ENCODE results near the gene KCNQ1. TPM values are rescaled to one million over a fixed set of nuclear protein-coding genes. Genes with fewer than 3 reads are reported as not detected.

KCNQ1 gene
- polyA plus RNA-seq, 1 experiment, result not detected

GRCh38 chr11:2548596-2548995 is 103.8 kb downstream of the KCNQ1 start:
- peaks cover 11% of the 10 kb centered on the region; the same call in 1 of the 2 replicates for H3K9me3 ChIP-seq (ENCODE audit: control insufficient read depth, insufficient read depth, low read length)
- CTCF ChIA-PET, result interaction anchor here (1.3 kb wide), 1 partner anchor 17 kb away, joined by 3 read pairs; no protein-coding TSS in a partner anchor
- peaks cover 49% of the 10 kb centered on the region for H3K27me3 ChIP-seq (ENCODE audit: control insufficient read depth, insufficient read depth, low read length)
- H3K27ac ChIP-seq (ENCODE audit: low read depth, low read length), result no peak overlapping the region
- H3K4me3 ChIP-seq (ENCODE audit: low read depth, low read length), result no peak overlapping the region
- POLR2A ChIA-PET, result no interaction called here
- TF ChIP-seq CTCF (IDR thresholded peaks at IDR 0.05; ENCODE audit: low read depth, low read length), result no peak
- no peak for DNase-seq (ENCODE audit: low read depth, low spot score)

- no peak for DNase-seq (ENCODE audit: low read depth, low spot score)
- Histone ChIP-seq H3K27ac (ENCODE audit: low read depth, low read length) (no peak overlapping the region), H3K27me3 (ENCODE audit: control insufficient read depth, insufficient read depth, low read length) (peaks cover 52% of the 10 kb centered on the region), H3K4me3 (ENCODE audit: low read depth, low read length) (no peak overlapping the region), H3K9me3 (ENCODE audit: control insufficient read depth, insufficient read depth, low read length) (peaks cover 11% of the 10 kb centered on the region; the same call in 1 of the 2 replicates)
- CTCF ChIA-PET, result interaction anchor here (1.3 kb wide), 1 partner anchor 17 kb away, joined by 3 read pairs; no protein-coding TSS in a partner anchor
- POLR2A ChIA-PET, result no interaction called here
- no peak for TF ChIP-seq CTCF (IDR thresholded peaks at IDR 0.05; ENCODE audit: low read depth, low read length)
Observed at GRCh38 chr11:2549080-2549479, 104.3 kb downstream of the KCNQ1 start.

DNA sequence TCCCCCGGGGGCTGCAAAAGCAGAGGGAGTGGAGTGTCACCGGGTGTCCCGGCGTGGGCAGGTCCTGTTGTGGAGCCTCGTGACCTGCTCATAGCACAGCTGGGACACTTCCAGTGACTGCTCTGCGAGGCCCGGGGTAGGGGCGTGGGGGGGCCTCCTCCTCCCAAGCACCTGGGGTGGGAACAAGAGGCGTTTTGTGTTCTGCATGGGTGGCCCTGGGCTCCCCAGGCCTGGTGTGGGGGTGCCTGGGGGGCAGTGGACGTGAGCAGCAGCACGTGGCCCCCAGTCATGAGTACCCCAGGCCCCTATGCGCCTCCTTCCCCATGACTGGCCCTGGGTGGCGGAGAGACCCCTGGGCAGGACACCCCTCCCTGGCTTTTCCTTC is 104.7 kb downstream of the KCNQ1 start:
- Histone ChIP-seq H3K4me3 (ENCODE audit: low read depth, low read length) (no peak overlapping the region), H3K9me3 (ENCODE audit: control insufficient read depth, insufficient read depth, low read length) (peaks cover 11% of the 10 kb centered on the region; the same call in 1 of the 2 replicates), H3K27me3 (ENCODE audit: control insufficient read depth, insufficient read depth, low read length) (peaks cover 56% of the 10 kb centered on the region), H3K27ac (ENCODE audit: low read depth, low read length) (no peak overlapping the region)
- DNase-seq (ENCODE audit: low read depth, low spot score), result no peak
- no peak for TF ChIP-seq CTCF (IDR thresholded peaks at IDR 0.05; ENCODE audit: low read depth, low read length)
- ChIA-PET CTCF (interaction anchor here (1.3 kb wide), 1 partner anchor 18 kb away, joined by 3 read pairs; no protein-coding TSS in a partner anchor), POLR2A (no interaction called here)

DNA sequence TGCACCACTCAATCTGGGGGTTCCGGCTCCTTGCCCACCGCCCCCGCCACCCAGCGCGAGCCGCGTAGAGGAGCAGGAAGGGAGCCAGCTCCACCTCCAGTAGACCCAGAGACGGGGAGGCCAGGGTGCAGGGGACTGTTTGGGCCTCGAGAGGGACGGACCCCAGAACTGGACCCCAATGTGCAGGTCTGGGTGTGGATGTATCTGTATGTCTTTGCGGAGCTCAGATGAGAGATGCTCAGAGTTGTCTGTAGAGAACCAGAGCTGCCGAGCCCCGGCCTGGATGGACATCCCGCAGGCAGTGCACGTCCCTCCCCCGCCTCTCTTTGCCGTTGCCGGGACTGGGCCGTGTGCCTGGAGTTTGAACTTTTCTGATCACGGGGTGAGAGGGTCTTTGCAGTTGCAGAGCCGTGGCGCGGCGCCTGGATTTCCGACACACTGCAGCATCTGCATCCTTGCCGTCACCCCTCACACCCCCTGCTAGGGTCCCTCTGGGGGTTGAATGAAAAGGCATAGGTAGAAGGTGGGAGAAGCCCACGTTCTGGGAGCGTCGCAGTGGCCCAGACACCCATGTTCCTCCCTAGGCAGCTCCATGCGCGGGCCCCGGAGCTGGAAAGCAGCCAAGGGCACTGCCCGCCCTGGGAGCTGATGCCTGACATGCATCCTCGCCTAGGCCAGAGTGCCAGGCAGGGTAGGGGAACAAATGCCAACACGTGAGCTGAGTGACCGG is 105.2 kb downstream of the KCNQ1 start:
- ChIA-PET POLR2A (no interaction called here), CTCF (interaction anchor here (1.3 kb wide), 1 partner anchor 18 kb away, joined by 3 read pairs; no protein-coding TSS in a partner anchor)
- H3K9me3 ChIP-seq (ENCODE audit: control insufficient read depth, insufficient read depth, low read length), result peaks cover 11% of the 10 kb centered on the region; the same call in 1 of the 2 replicates
- no peak for TF ChIP-seq CTCF (IDR thresholded peaks at IDR 0.05; ENCODE audit: low read depth, low read length)
- H3K27me3 ChIP-seq (ENCODE audit: control insufficient read depth, insufficient read depth, low read length), result peaks cover 57% of the 10 kb centered on the region
- no peak for DNase-seq (ENCODE audit: low read depth, low spot score)
- H3K4me3 ChIP-seq (ENCODE audit: low read depth, low read length), result no peak overlapping the region
- H3K27ac ChIP-seq (ENCODE audit: low read depth, low read length), result no peak overlapping the region

GRCh38 chr11:2550606-2550970 is 105.8 kb downstream of the KCNQ1 start:
- POLR2A ChIA-PET, result no interaction called here
- no peak for TF ChIP-seq CTCF (IDR thresholded peaks at IDR 0.05; ENCODE audit: low read depth, low read length)
- no peak for DNase-seq (ENCODE audit: low read depth, low spot score)
- Histone ChIP-seq H3K9me3 (ENCODE audit: control insufficient read depth, insufficient read depth, low read length) (peaks cover 11% of the 10 kb centered on the region; the same call in 1 of the 2 replicates), H3K27me3 (ENCODE audit: control insufficient read depth, insufficient read depth, low read length) (peaks cover 63% of the 10 kb centered on the region), H3K4me3 (ENCODE audit: low read depth, low read length) (no peak overlapping the region), H3K27ac (ENCODE audit: low read depth, low read length) (no peak overlapping the region)
- CTCF ChIA-PET, result no interaction called here

Measured in AG04450 (cell line).